Stimulated activated CD8-positive, alpha-beta memory T cell treated with anti-CD3 and anti-CD28 coated beads, Interleukin-2, amount 100 ng/mL, for 1 hour (primary cell): Measurements from ENCODE around the gene CNN3.

Source experiments
- DNase-seq, 2 donors: peaks; one replicate each; pipeline ENCODE4 v3.0.0-alpha.2; 2020; ENCODE audit warnings: low read depth in 2 of 2

The CNN3 gene

DNA sequence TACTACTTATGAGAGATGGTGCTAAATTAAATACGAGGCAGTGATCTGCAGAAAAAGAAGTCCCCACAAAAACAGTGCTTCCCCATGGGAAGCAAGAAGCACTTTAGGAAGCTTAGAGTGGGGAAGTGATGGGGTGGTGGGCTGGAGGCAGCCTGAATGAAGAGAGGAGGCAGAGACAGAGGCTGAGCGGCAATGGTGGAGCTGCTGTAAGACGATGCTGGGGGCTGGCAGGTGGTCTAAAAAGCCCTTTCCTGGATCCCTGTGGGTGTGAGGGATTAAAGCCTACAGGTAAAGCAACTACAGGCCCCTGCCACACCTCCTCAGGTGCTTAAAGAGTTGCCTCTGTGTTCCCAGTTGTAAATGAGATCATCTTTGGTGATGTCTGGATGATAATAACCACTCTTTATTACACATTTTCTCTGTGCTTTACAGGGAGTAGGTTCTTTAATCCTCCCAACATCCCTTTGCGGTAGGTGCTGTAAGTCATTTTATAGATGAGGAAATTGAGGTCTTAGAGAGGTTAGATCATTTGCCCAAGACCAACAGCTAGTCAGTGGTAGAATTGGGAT lies 39.2 kb downstream of the CNN3 start:
- no peak for DNase-seq

DNA sequence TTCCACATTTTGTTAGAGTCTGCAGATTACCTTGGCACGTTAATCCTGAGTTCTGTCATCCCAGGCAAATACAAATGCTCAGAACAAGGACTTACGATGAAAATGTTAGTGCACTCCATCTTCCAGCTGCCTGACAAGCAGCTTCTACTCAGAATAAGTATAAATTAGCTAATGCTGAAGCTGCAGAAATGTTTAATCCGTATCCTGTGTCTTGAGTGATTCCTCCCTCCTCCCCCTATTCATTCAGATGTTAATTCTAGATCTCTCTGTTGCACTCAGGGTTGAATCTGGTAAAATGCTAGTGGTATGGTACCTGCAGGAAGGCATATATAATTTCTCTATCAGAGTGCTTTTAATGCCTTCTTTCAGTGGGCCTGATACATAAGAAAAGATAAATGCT lies 39.8 kb downstream of the CNN3 start:
- DNase-seq: no peak

DNA sequence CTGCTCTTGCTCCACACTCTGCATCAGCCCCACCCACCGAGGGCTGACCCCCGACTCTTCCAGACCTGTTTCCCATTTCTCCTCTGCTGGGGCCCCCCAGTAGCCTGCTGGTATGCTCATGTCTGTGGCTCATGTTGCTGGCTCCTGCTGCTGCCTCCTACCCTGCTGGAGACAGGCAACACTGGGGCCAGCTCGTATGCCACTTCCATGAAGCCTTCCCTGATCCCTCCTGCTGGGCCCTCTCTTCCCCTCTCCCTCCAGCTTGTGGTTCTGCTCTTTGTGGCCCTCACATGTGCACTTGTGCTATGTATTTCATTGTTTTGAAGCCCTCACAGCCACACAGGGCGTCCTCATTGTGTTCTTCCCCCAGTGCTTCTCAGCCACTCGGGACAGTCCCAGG lies 40.5 kb downstream of the CNN3 start:
- no peak for DNase-seq

DNA sequence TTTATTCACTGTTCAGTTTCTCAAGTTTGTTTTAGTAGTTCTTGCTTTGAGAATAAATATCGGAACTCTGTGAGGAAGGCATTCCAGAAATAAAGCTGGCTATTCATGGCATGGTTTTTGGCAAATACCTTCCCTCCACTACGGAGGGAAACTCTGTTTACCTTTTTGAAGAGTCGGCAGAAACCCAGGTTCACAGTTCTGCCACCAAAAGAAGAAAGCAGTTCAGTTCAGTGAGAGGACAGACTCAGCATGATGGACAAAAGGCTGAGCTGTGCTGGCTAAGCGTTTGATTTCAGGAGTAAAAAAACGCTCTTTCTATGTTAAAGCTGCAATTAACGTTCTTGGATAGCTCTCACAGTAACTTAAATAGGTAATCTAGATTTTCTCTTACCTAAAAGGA lies 42.4 kb downstream of the CNN3 start:
- no peak for DNase-seq

DNA sequence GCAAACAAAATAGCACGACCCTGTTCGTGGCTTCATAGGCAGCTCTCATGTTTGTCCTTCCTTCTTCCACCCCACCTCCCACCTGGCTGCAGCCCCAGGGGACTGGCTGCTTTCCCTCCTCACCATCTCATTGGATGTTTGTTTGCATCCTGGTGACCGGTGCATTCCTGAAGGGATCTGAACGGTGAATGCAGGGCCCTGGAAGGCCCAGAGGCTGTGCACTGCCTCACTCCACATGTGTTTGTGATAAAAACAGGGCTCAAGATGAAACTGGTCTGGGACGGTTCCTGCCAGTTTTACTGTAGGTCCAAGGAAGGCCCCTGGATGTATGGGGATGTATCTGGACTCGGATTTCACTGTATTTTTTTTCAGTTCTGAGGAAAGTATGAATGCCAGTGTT lies 42.8 kb downstream of the CNN3 start:
- DNase-seq: no peak

DNA sequence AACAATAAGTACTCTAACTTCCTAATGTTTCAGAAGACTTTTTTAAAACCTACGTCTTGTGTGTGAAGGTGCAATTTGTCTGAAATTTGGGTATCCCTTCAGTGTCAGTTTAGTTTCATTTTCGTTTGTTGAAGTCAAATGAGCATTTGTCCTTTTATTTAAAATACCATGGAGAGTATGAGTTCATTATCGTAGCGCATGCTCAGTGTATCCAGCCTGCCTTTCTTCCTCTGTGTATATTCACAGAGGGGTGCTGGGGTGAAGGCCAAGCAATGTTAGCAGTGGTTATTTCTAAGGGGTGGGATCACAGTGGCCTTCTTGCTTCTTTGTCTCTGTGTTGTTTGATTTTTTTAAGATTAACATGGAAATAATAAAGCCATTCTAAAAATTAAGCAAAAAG lies 43.2 kb downstream of the CNN3 start:
- no peak for DNase-seq

DNA sequence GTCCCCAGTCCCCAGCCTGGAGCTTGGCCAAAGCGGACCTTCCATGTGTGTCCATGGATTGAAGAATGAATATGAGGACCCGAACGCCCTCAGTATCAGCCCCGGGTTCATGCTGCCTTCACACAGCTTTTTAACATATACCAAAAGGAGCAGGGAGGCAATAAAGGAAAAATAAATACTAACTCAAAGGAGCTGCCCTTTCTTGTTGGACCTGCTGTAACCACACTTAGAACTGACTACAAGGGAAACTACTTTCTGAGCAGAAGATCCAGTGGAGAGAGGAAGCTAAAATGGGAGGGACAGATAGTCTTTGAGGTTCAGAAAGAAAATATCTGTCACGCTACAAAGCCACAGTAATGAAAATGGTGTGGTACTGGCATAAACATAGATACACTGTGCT lies 48.6 kb downstream of the CNN3 start:
- no peak for DNase-seq

DNA sequence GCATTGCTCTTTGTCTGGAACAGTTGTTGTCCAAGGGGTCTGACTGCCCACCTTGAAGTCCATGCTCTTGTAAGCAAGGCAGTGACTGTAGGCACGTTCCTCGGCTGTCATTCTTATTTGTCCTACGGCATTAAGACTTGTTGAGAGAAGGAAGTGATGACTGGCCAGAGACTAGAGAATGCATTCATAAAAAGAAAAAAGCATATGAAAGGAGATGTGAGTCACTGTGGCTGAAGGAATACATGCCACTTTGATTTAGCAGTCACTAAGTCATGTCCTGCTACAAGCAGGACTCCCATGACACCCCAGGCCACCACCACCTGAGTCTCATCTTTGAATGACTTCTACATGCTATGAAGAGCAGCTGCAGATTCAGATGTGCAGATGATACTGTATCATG lies 50.5 kb downstream of the CNN3 start:
- DNase-seq: no peak

DNA sequence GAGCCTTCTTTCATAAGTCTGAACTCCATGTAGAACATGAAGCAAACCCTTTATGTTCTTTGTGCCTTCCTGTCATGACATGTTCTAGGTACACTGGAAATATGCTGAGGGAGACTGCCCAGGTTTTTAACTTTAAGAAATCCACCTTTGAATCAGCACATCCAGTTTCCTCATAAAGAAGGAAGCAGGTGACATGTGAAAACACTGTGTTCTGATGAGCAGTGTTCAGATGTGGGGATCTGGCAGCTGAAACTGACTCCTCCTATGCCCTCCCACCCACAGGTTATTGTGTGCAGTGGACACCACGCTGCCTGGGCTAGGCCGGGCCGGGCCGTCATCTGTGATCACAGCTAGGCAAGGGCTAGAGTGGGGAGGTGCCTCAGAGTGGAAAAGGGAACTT lies 51.1 kb downstream of the CNN3 start:
- DNase-seq: no peak

DNA sequence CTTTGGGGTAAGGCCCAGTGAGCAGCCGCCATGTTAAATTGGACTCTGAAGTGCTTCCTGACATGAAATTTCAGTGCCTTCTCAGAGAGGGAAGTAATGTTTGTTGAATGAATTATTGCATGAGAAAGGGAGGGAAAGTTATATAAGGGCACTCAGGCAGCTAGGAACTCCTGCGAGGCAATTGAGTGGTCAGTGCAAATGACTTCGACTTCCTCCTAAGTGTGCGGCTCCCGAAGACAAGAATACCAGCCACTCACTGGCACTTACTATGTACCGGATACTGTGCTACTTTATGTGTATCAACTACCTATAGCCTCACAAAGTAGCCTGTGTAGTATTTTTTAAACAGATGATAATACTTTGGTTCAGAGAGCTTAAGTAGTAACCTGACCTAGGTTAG lies 52.5 kb downstream of the CNN3 start:
- no peak for DNase-seq

DNA sequence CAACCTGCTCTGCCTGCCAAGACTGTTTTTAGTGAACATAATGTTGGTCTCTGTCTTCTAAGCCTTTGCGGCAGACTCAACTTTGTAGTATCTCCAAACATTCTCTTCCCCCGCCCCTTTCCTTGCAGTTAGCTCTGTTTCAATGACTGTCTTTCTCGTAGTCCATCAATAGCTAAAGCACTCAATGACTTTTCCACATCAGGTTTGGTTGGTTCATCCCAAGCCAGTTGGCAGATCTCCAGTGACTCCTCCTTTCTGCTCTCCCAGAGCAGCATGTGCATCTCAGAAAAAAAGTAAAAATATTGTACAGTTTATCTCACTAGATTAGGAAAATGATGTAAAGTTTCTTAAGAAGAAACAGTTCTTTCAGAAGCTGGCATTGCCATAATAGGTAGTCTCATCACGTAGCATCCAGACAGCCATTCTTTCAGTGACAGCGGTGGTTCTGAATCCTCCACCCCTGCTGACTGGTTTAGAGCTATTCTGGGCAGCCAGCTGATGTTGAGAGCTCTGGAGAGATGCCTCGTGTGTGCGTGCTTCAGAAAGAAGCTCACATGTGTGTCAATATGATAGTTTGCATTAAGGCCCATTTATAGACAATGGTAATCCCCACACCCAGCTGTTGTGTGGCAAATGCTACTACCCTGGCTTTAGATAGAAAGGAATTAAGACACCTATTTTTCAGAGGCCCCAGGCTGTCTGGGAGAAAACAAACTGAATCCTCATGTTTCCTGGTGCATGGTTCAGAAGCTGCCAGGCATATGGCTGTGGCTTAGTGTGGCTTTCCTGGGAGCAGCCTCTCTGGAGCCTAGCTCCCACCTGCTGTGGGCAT lies 53.2 kb downstream of the CNN3 start:
- DNase-seq: no peak

DNA sequence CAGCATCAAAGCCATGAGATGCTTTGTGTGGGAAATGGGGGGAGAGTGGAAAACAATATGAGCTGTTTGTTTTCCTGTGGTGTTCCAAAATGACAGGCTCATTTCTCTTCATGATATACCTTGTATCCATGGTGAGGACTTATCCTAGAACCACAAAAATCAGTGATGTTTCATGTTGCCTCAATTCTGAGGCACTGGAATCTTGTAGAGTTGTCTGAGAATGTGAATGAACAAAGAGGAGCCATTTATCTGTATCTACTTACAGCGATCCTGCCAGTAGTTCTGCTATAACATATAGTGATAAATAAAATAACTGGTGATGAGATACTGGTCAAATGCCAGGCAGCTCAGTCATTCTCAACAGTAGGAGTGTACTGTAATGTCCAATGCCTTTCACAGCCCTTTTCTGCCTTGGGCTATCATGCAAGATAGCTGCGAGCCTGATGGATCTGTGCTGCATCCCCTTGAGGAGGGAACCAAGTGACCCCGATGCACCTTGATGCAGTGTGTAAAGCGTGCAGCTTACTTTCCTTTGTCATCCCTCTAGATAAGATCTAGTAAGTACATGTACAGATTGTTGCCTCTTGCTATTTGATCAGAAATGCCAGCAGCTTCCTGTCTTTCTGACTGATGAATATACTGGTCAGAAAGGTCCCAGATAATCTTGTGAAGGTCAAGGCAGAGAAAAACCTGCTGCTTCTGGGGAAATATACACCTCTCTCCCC lies 54.0 kb downstream of the CNN3 start:
- DNase-seq: no peak

DNA sequence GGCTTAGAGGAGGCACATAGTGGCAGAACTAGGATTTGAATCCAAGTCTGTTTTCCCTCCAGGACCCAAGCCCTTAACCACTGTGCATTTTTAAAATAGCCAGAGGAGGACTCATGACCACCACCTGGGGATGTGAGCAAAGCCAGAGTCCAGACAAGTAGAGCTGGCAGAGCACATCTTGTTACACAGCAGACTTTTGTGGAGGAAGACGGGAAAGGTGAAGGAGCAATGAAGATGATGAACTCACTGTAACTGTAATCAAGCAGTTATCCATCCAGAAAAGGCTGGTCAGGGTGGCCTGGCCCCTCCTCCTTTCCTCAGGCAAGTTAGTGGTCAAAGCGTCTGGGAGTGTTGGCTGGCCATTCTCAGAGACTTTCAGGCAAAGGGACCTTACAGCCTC lies 55.9 kb downstream of the CNN3 start:
- DNase-seq: no peak

DNA sequence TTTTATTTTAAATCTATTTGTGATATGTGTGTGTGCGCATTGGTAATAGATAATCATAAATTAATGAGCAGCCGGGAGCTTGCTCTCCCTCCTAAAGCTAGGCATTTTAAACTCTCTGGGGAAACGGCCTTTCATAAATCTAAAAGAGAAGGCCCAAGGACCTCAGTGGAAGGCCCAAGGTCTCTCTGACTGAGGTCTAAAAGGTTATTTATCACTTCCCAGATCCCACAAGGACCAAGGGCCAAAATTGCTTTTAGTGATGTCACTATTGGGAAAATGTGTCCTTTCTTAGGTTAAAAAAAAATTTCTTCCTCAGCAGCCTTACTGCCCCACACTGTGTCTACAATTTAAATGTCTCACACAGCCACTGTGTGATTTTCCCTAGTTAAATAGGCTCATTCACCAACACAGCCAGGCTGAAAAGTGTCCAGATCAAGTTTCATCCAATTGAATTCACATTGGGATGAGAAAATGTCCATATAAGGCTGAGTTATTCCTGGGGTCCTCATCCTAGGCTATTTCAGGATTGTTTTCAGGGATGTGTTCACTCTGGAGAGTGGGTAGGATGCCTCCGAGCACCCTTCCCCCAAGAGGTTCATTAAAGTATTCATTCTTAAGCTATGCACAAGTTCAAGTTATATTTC lies 60.6 kb downstream of the CNN3 start:
- no peak for DNase-seq

DNA sequence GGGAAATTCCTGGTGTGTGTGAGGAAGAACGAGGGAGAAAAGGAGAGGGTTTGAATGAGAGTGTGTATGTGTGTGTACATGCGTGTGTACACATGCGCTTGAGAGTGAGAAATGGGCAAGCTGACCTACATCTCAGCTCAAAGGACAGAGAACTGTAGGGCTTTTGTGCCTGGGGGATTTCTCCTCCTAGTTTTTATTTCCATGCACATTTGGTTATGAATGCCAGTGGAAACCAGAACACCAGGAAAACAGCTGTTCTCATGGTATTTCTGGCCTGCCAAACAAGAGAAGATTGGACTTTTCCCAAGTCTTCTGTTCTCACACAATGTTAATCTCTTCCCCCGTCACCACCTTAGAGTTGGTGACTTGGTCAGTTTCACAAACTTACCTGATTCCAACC lies 61.5 kb downstream of the CNN3 start:
- no peak for DNase-seq

DNA sequence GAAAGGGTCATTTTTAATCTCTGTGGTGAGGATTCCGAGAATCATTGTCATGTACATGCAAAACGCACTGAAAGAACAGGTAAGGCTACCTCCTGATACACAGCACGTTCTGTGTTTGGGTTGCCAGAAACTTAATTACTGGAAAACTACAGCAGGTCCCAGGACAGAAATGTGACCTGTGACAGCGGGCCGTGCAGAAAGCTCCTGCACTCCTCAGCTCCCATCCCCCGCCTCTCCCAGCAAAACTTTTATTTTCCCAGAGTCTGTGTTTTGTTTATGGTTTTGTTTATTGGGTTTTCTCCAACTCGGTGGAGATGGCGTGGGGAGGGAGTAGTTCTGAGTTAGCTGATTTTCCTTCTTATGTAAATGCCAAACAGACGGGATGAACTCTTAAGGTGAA lies 62.1 kb downstream of the CNN3 start:
- DNase-seq: no peak

DNA sequence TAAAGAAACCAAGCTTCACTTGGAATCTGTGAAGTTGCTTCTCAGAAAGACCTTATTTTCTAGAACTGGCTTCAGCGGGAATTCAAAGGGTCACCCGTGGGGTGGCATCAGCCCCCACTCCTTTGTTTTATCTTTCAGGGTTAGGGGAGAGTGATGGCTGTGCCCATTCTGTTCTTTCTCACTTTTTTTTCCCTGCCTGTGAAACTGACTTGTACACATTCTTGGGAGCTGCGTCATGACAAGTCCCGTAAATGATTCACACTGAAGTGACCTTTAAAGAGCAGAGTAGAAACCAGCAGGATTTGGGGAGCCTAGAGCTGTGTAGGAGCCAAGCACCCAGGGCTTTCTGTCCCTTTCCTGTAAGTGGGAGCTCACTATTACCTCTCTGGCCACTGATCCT lies 63.0 kb downstream of the CNN3 start:
- no peak for DNase-seq

DNA sequence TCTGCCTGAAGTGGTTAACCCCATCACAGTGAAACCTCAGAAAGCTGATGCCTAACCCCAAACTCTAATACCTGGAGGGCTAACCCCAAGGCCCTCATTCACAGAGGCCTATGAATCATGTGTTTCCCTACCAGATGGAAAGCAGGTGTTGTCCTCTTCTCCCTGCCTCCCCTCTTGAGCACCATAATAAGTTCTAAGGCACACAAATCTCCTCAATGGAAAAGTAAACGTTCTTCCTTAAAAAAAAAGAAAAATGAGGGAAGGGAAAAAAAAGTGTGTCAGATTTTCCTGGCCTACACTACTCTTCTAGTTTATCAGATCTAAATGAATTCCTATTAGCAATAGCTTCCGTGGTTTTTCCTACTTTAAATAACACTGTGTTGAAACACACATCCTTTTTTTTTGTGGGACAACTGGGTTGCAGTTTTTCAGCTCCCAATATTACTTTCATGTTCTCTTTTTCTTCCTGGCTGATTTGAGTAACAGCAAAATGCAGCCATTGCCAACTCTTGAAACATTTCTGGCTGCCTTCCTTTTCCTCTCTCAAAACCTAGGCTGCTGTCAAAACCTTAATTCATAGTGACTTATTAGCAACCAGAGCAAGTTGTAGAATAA lies 63.5 kb downstream of the CNN3 start:
- DNase-seq: no peak

DNA sequence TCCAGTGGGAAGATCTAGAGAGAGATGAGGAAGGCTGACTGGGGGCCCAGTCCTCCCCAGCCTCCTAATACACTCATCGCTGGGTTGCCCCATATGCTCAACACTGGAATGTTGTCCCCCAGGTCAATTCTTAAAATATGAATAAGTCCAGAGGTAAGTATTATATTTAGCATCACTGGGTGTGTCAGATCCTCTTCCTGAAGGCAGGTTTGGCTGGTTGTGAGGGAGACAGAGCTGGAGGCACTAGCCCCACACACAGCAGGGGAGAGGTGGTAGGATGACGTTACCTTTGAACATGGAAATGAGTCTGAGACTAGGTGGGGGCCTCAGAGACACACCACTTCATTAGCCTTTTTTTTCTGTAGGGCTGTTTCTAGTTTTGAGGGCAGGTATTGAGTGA lies 64.2 kb downstream of the CNN3 start:
- no peak for DNase-seq

DNA sequence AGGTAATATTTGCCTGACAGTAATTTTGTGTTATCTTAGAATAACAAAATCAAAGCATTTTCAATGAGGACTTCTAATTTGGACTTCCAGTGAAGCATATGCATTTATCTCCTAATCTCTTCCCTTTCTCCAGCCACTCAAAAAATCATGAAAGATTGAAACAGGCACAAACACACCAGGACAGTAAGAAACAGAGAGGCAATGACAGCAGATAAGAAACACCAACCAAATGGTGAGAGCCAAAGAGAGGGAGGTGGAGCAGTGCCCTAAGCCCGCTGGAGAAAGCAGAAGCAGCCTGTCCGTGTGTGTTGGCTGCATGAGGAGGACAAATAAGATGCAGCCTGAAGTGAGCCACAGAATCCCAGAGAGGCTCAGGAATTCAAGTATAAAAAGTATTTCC lies 67.7 kb downstream of the CNN3 start:
- DNase-seq: no peak

DNA sequence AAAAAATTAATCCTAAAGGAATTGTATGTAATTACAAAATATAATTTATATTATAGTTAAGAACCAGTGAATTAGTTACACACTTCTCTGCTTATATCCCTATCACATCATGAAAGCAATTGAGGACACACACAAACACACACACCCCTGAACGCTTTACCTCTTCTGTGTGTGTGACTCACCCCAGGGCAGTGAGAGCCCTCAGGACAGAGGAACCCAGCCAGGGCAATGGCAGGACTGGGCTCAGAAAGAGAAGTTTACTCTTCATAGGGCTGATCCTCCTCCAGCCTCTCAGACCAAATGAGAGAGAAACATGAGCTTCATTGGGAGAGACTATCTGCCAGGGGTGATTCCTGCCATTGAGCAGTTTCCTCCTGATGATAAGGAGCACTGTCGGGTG lies 68.6 kb downstream of the CNN3 start:
- DNase-seq: no peak

DNA sequence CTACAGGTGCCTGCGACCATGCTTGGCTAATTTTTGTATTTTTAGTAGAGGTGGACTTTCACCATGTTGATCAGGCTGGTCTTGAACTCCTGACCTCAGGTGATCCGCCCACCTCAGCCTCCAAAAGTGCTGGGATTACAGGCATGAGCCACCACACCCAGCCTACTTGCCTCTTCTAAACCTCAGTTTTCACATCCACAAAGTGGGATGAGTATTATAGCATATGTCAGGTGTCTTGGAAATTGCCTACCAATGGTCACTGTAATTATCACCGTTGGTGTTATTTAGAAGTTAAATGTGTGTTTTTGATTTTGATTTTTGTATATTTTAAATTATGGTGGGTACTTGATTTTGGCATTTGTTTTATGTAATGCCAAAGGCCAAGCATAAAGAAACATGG lies 70.0 kb downstream of the CNN3 start:
- no peak for DNase-seq
